HG03439 (cell line): ENCODE measurements around the gene RIT2.
"Not testable (repeated sequence)": the region's sequence is repeated elsewhere in the genome, so short reads cannot be mapped to it uniquely, and the experiment has no call there.

ENCODE experiments used
- ATAC-seq: cut with Tn5 transposase; IDR thresholded peaks from one replicate; pipeline ENCODE4 v1.9.1; 2021; ENCODE audit warnings: mild to moderate bottlenecking, moderate library complexity; ENCODE audit not compliant: unreplicated experiment

RIT2 gene

GRCh38 chr18:42854558-42854957, 260.9 kb downstream of the RIT2 start:
- ATAC-seq: no peak

- no peak for ATAC-seq
These were observed 265.1 kb downstream of the RIT2 start for GRCh38 chr18:42850174-42851083.

- no peak for ATAC-seq
These were observed 276.1 kb downstream of the RIT2 start for GRCh38 chr18:42839408-42839807.

GRCh38 chr18:42838546-42839145, 276.8 kb downstream of the RIT2 start:
- ATAC-seq: no peak

- ATAC-seq: no peak
These were observed 284.5 kb downstream of the RIT2 start for GRCh38 chr18:42830936-42831335.

GRCh38 chr18:42828881-42829280, 286.6 kb downstream of the RIT2 start:
- ATAC-seq: no peak

GRCh38 chr18:42824178-42824577, 291.3 kb downstream of the RIT2 start:
- no peak for ATAC-seq

GRCh38 chr18:42822711-42823110, 292.8 kb downstream of the RIT2 start:
- ATAC-seq: no peak

- no peak for ATAC-seq
These were observed 294.0 kb downstream of the RIT2 start for GRCh38 chr18:42821492-42821891.

- ATAC-seq: no peak
These were observed 300.9 kb downstream of the RIT2 start for GRCh38 chr18:42814618-42815017.

- ATAC-seq: no peak
These were observed 301.3 kb downstream of the RIT2 start for GRCh38 chr18:42814184-42814583.

GRCh38 chr18:42813570-42813969, 301.9 kb downstream of the RIT2 start:
- ATAC-seq: no peak

GRCh38 chr18:42807887-42808286, 307.6 kb downstream of the RIT2 start:
- ATAC-seq: no peak

GRCh38 chr18:42801706-42802105, 313.8 kb downstream of the RIT2 start:
- no peak for ATAC-seq

GRCh38 chr18:42798606-42799170, 316.8 kb downstream of the RIT2 start:
- ATAC-seq: no peak

GRCh38 chr18:42795213-42795789, 320.2 kb downstream of the RIT2 start:
- not testable (repeated sequence) for ATAC-seq

- ATAC-seq: no peak
These were observed 322.8 kb downstream of the RIT2 start for GRCh38 chr18:42792731-42793130.

GRCh38 chr18:42784632-42785031, 330.9 kb downstream of the RIT2 start:
- no peak for ATAC-seq

- ATAC-seq: no peak
These were observed 332.6 kb downstream of the RIT2 start for GRCh38 chr18:42782929-42783328.

- ATAC-seq: no peak
These were observed 334.1 kb downstream of the RIT2 start for GRCh38 chr18:42781298-42781815.

- ATAC-seq: no peak
These were observed 335.3 kb downstream of the RIT2 start for GRCh38 chr18:42780171-42780570.
